HepG2 (cell line): ENCODE measurements around the gene LDAH. TPM values are rescaled to one million over a fixed set of nuclear protein-coding genes. Genes with fewer than 3 reads are reported as not detected.

Source experiments
- ATAC-seq: fragments of 200-7000 bp; cut with Tn5 transposase; 3 replicates; pipeline ENCODE4 v1.9.1; 2020; ENCODE audit warnings: mild to moderate bottlenecking, moderate library complexity
- BruUV-seq: library from RNA; stranded (reverse); fragments of 400-500 nt; replicated peaks from 2 replicates; lab custom pipeline; 2021; lab: Mats Ljungman, UMichigan
- CTCF ChIA-PET: fragments of 300-600 bp; formaldehyde crosslinking; extraction: SDS; loops from one replicate; lab custom pipeline; 2021; ENCODE audit warnings: low total read pairs, inconsistent platforms, low intra/inter-chr PET ratio; lab: Yijun Ruan, JAX
- POLR2A ChIA-PET: fragments of 350-600 bp; sonication (Branson Sonifier 250); formaldehyde crosslinking; loops from one replicate; lab custom pipeline; 2020; ENCODE audit warnings: antibody characterized with exemption, inconsistent platforms; lab: Yijun Ruan, JAX
- DNase-seq: peaks from one replicate; pipeline ENCODE4 v3.0.0-alpha.2; 2015; ENCODE audit warnings: low spot score
- FAIRE-seq: peaks from 3 replicates; lab custom pipeline; 2011; peaks lifted over from hg19 to GRCh38; lab: Jason Lieb, UNC
- H2AFZ ChIP-seq: one replicate; pipeline ENCODE4 v1.6.1; 2011; ENCODE audit warnings: low read length, inconsistent platforms
- H3K27ac ChIP-seq: fragments of 300-600 bp; 3 replicates; pipeline ENCODE4 v1.8.0; 2011; ENCODE audit warnings: mixed run types, mild to moderate bottlenecking, mixed read lengths, low read length, inconsistent platforms; ENCODE audit not compliant: insufficient read depth; ENCODE audit errors: extremely low read length
- H3K27me3 ChIP-seq, 2 experiments: fragments of 200-600 bp in 1 of 2; 2 replicates in 1 of 2; 3 replicates in 1 of 2; pipeline versions ENCODE4 v1.6.0 to v1.8.0; 2011; ENCODE audit warnings: low read length in 2 of 2, mild to moderate bottlenecking in 2 of 2, moderate library complexity in 2 of 2, inconsistent platforms in 1 of 2; ENCODE audit not compliant: insufficient read depth in 2 of 2, control insufficient read depth in 1 of 2
- H3K36me3 ChIP-seq, 2 experiments: fragments of 200-600 bp in 1 of 2; replicated peaks in 1 of 2; 2 replicates in 1 of 2; 3 replicates in 1 of 2; pipeline versions ENCODE4 v1.5.1 to v1.8.0; 2011; ENCODE audit warnings: low read length in 2 of 2, inconsistent platforms in 1 of 2; ENCODE audit not compliant: insufficient read depth in 2 of 2, control insufficient read depth in 1 of 2
- H3K4me1 ChIP-seq: 2 replicates; pipeline ENCODE4 v1.5.1; 2012; ENCODE audit warnings: low read length, inconsistent platforms; ENCODE audit not compliant: insufficient read depth
- H3K4me2 ChIP-seq: 2 replicates; pipeline ENCODE4 v1.6.0; 2011; ENCODE audit warnings: low read depth, low read length, inconsistent platforms
- H3K4me3 ChIP-seq, 3 experiments: fragments of 200-600 bp in 1 of 3; sonication (generic), shearing (Covaris generic) in 1 of 3; replicated peaks in 1 of 3; 2 replicates each; pipeline ENCODE4 v1.5.1; 2011 to 2016; ENCODE audit warnings: low read length in 3 of 3, inconsistent platforms in 2 of 3, low read depth in 2 of 3, mild to moderate bottlenecking in 2 of 3, control low read depth in 1 of 3, mixed read lengths in 1 of 3; ENCODE audit not compliant: insufficient read depth in 1 of 3
- H3K79me2 ChIP-seq: one replicate; pipeline ENCODE4 v1.6.1; 2011; ENCODE audit warnings: low read length, inconsistent platforms; ENCODE audit not compliant: insufficient read depth
- H3K9ac ChIP-seq: 2 replicates; pipeline ENCODE4 v1.6.0; 2011; ENCODE audit warnings: mild to moderate bottlenecking, low read depth, low read length, inconsistent platforms; ENCODE audit not compliant: insufficient read depth
- H3K9me3 ChIP-seq: 2 replicates; pipeline ENCODE4 v1.5.1; 2012; ENCODE audit warnings: mild to moderate bottlenecking, low read length
- H4K20me1 ChIP-seq: 2 replicates; pipeline ENCODE4 v1.6.0; 2011; ENCODE audit warnings: inconsistent platforms, mild to moderate bottlenecking, low read length, moderate library complexity; ENCODE audit not compliant: insufficient read depth
- IRX3 ChIP-seq: sonication (generic); formaldehyde crosslinking; IDR thresholded peaks from 2 replicates; pipeline ENCODE4 v1.8.1; 2023; ENCODE audit warnings: mild to moderate bottlenecking, low read depth, missing genetic modification reagents, borderline replicate concordance
- PAF1 ChIP-seq: IDR thresholded peaks from 2 replicates; pipeline ENCODE4 v1.6.1; 2016; ENCODE audit warnings: missing genetic modification reagents, missing compliant biosample characterization
- PHF8 ChIP-seq: sonication (generic); formaldehyde crosslinking; IDR thresholded peaks from 2 replicates; pipeline ENCODE4 v1.5.0; 2020; ENCODE audit warnings: missing genetic modification reagents
- PITX1 ChIP-seq: sonication (generic); formaldehyde crosslinking; IDR thresholded peaks from 2 replicates; pipeline ENCODE4 v1.5.1; 2020; ENCODE audit warnings: mild to moderate bottlenecking, missing genetic modification reagents
- ZBED4 ChIP-seq: sonication (generic); formaldehyde crosslinking; IDR thresholded peaks from 2 replicates; pipeline ENCODE4 v1.4.0; 2020; ENCODE audit warnings: missing genetic modification reagents, borderline replicate concordance
- ZFP36 ChIP-seq: fragments of 150-350 bp; IDR thresholded peaks from 2 replicates; pipeline ENCODE4 v1.6.1; 2018; ENCODE audit warnings: borderline replicate concordance, low read length, low read depth; ENCODE audit not compliant: partially characterized antibody
- ZMYM2 ChIP-seq: sonication (generic); formaldehyde crosslinking; IDR thresholded peaks from 2 replicates; pipeline ENCODE4 v1.8.0; 2022; ENCODE audit warnings: mild to moderate bottlenecking, missing genetic modification reagents
- ZNF839 ChIP-seq: sonication (generic); formaldehyde crosslinking; IDR thresholded peaks from 2 replicates; pipeline ENCODE4 v1.4.0; 2020; ENCODE audit warnings: missing genetic modification reagents, mild to moderate bottlenecking, borderline replicate concordance
- WGBS: methylation state at CpG from one replicate; pipeline ENCODE4 v1.1.6; 2017; ENCODE audit warnings: low lambda C conversion rate; 5-methylcytosine and 5-hydroxymethylcytosine counted together
- in situ Hi-C: cut with HindIII; loops from 2 replicates; pipeline ENCODE4 v1.10.0; 2017; ENCODE audit warnings: low pct_unique_long_range_greater_than_20kb; ENCODE audit not compliant: extremely low pct_ligation_motif_present
- intact Hi-C: fragments of 100-400 bp; cut with micrococcal nuclease; formaldehyde crosslinking; loops from one replicate; pipeline ENCODE4 v1.10.0; 2022; ENCODE audit not compliant: unreplicated experiment
- polyA plus RNA-seq, 8 experiments: library from polyadenylated mRNA; depleted of rRNA in 3 of 8; stranded (reverse) in 7 of 8; unstranded in 1 of 8; fragments of >200 nt; fragmentation: Illumina TruSeq in 4 of 8; extraction: Trizol in 4 of 8; gene quantifications; 2 replicates each; pipeline versions ENCODE4 v1.2.1 to v1.2.3, GENCODE V29; 2011 to 2016; ENCODE audit warnings: low read depth in 4 of 8, missing spikeins in 1 of 8, mixed read lengths in 1 of 8; ENCODE audit not compliant: insufficient read depth in 1 of 8
- total RNA-seq, 5 experiments: library from RNA; depleted of rRNA; stranded (reverse); fragments of >200 nt; fragmentation: Illumina TruSeq; extraction: Trizol; gene quantifications; 2 replicates each; pipeline ENCODE4 v1.2.3, GENCODE V29; 2016; ENCODE audit warnings: low read depth in 1 of 5

Gene LDAH
- total and polyA plus RNA-seq, 2 of the 13 experiments (the other 11 are each of a cell fraction or from before 2014, with no cell fraction given) = 28.8 to 46.2 TPM

- POLR2A ChIA-PET = no interaction called here
- WGBS = 15% methylated on average over 6 of the region's 6 CpGs
- TF ChIP-seq PITX1 (no peak), ZFP36 (no peak), ZBED4 (CRISPR knock-in tag) (no peak), PAF1 (CRISPR knock-in tag) (no peak), ZMYM2 (CRISPR knock-in tag) (no peak), ZNF839 (CRISPR knock-in tag) (no peak), IRX3 (CRISPR knock-in tag) (no peak), PHF8 (no peak)
- H3K9ac ChIP-seq = no peak overlapping the region
- intact Hi-C loops = no loop called here
- H3K4me3 ChIP-seq = no peak overlapping the region
- no peak for ATAC-seq
- no peaks in the 10 kb centered on the region for H3K9me3 ChIP-seq
- no peaks in the 10 kb centered on the region for H3K36me3 ChIP-seq
- H2AFZ ChIP-seq = no peak overlapping the region
- H3K79me2 ChIP-seq = no peaks in the 10 kb centered on the region
- H3K27me3 ChIP-seq = peaks cover 2 to 17% of the 10 kb centered on the region in 2 experiments; a peak in 3 of 5 replicates
- no peak for DNase-seq
- no TSS peak for BruUV-seq
- in situ Hi-C loops = no loop called here
- H3K4me1 ChIP-seq = no peaks in the 10 kb centered on the region
- H3K4me2 ChIP-seq = no peak overlapping the region
- H3K27ac ChIP-seq = no peak overlapping the region
- H4K20me1 ChIP-seq = no peaks in the 10 kb centered on the region
- FAIRE-seq = no peak
- CTCF ChIA-PET = no interaction called here
Observed at GRCh38 chr2:20852139-20852538, 29.2 kb upstream of the LDAH start.
